T-cell (primary cell): ENCODE results near the gene CHMP5. TPM values are rescaled to one million over a fixed set of nuclear protein-coding genes. Genes with fewer than 3 reads are reported as not detected.

Source experiments
- ATAC-seq, 4 experiments: fragments of 200-7000 bp in 3 of 4; fragments of 150-1000 bp in 1 of 4; cut with Tn5 transposase; replicated peaks in 1 of 4; 1 replicate in 3 of 4; 2 replicates in 1 of 4; pipeline ENCODE4 v1.10.0; 2021; ENCODE audit warnings: moderate library complexity in 3 of 4, mild to moderate bottlenecking in 2 of 4, moderate number of reproducible peaks in 1 of 4
- CTCF ChIA-PET, 2 donors: fragments of 300-600 bp; sonication (Branson Sonifier 250); formaldehyde crosslinking; loops; one replicate each; lab custom pipeline; 2022; ENCODE audit warnings: antibody characterized with exemption in 2 of 2; lab: Charles Lee
- POLR2A ChIA-PET, 2 donors: fragments of 300-600 bp; sonication (Branson Sonifier 250); formaldehyde crosslinking; loops; one replicate each; lab custom pipeline; 2022; ENCODE audit warnings: antibody characterized with exemption in 2 of 2; lab: Charles Lee
- DNase-seq, 35 experiments: peaks; one replicate each; pipeline versions ENCODE4 v3.0.0 to v3.0.0-alpha.2; 2013 to 2023
- H3K27ac ChIP-seq: one replicate; pipeline ENCODE4 v1.5.1; 2013; ENCODE audit warnings: low read length
- H3K27me3 ChIP-seq, 2 experiments: replicated peaks in 1 of 2; 1 replicate in 1 of 2; 2 replicates in 1 of 2; pipeline versions ENCODE4 v1.6.1 to v1.7.0; 2013; ENCODE audit warnings: low read length in 1 of 2, mixed read lengths in 1 of 2; ENCODE audit not compliant: control insufficient read depth in 2 of 2, insufficient read depth in 2 of 2; ENCODE audit errors: extremely low read depth in 1 of 2
- H3K36me3 ChIP-seq, 2 donors: 1 replicate in 1 of 2; 2 replicates in 1 of 2; pipeline versions ENCODE4 v1.6.1 to v1.7.0; 2013; ENCODE audit warnings: low read length in 1 of 2; ENCODE audit not compliant: control insufficient read depth in 2 of 2, insufficient read depth in 1 of 2; ENCODE audit errors: extremely low read depth in 1 of 2
- H3K4me1 ChIP-seq, 2 experiments: 1 replicate in 1 of 2; 2 replicates in 1 of 2; pipeline versions ENCODE4 v1.6.1 to v1.7.0; 2013; ENCODE audit warnings: low read length in 2 of 2, mixed read lengths in 1 of 2; ENCODE audit not compliant: insufficient read depth in 2 of 2, control insufficient read depth in 1 of 2; ENCODE audit errors: extremely low read depth in 1 of 2
- H3K4me3 ChIP-seq, 2 donors: 1 replicate in 1 of 2; 2 replicates in 1 of 2; pipeline versions ENCODE4 v1.5.1 to v1.7.0; 2013; ENCODE audit warnings: mild to moderate bottlenecking in 2 of 2, low read length in 1 of 2, moderate library complexity in 1 of 2; ENCODE audit not compliant: control insufficient read depth in 1 of 2; ENCODE audit errors: extremely low read depth in 1 of 2
- H3K9me3 ChIP-seq: 2 replicates; pipeline ENCODE4 v1.7.0; 2013
- H3K27ac Mint-ChIP-seq, 2 donors: one replicate each; pipeline ENCODE4 v1.8.0; 2020 to 2021; ENCODE audit warnings: mild to moderate bottlenecking in 2 of 2, mixed read lengths in 2 of 2
- H3K27me3 Mint-ChIP-seq, 2 donors: one replicate each; pipeline ENCODE4 v1.8.0; 2021 to 2022; ENCODE audit warnings: mixed read lengths in 2 of 2
- H3K36me3 Mint-ChIP-seq: one replicate; pipeline ENCODE4 v1.8.0; 2021; ENCODE audit warnings: mixed read lengths
- H3K4me1 Mint-ChIP-seq, 3 donors: one replicate each; pipeline ENCODE4 v1.8.0; 2020 to 2022; ENCODE audit warnings: mixed read lengths in 3 of 3, mild to moderate bottlenecking in 1 of 3
- H3K4me3 Mint-ChIP-seq, 3 donors: one replicate each; pipeline ENCODE4 v1.8.0; 2020 to 2022; ENCODE audit warnings: mild to moderate bottlenecking in 3 of 3, mixed read lengths in 3 of 3, moderate library complexity in 3 of 3
- H3K9me3 Mint-ChIP-seq, 3 donors: one replicate each; pipeline ENCODE4 v1.8.0; 2020 to 2022; ENCODE audit warnings: mixed read lengths in 3 of 3
- WGBS: methylation state at CpG from one replicate; pipeline ENCODE4 v1.1.5; 2013; ENCODE audit warnings: missing lambda C conversion rate; ENCODE audit not compliant: insufficient coverage; 5-methylcytosine and 5-hydroxymethylcytosine counted together
- total RNA-seq, 35 experiments: library from RNA in 6 of 35; stranded (reverse) in 6 of 35; fragments of 120-200 nt in 1 of 35; gene quantifications; one replicate each; pipeline versions ENCODE4 v1.2.1 to v1.2.4 and lab custom pipeline; 2013 to 2026

The CHMP5 gene
- total RNA-seq, 5 donors from 2014 or later (not counting 1 experiment from before 2014, with no cell fraction given), result 20.5 to 32.1 (median 30.8) TPM

DNA sequence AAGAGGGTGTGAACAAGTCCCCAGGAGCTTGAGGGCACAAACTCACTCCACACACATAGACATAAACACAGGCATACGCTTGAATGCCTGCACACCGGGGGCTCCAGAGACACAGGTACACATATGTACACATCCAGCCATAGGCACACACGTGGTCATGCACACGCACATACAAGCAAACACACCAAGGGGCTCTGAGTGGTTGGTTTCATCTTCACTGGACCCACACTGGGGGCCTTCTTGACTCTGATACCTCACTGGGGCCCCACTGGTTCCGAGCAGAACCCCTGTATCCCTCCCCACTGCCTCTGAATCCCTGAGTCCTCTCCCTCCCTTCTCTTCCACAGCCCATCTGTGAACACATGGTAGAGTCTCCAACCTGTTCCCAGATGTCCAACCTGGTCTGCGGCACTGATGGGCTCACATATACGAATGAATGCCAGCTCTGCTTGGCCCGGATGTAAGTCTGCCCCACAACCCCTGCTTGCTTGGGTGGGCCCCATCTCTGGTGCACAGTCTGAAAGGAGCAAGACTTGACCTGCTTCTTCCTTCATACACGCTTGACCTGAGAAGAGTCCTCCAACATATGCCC is 18.5 kb upstream of the CHMP5 start:
- 91% methylated on average over 8 of the region's 9 CpGs for WGBS
- no peaks in the 10 kb centered on the region for H3K4me1 Mint-ChIP-seq
- POLR2A ChIA-PET, result no interaction called here
- H3K9me3 ChIP-seq, result no peaks in the 10 kb centered on the region
- H3K36me3 Mint-ChIP-seq, result peaks cover 11% of the 10 kb centered on the region
- H3K27me3 Mint-ChIP-seq, result no peaks in the 10 kb centered on the region
- CTCF ChIA-PET, result no interaction called here
- H3K36me3 ChIP-seq, result peaks cover 0 to 5% of the 10 kb centered on the region in 2 donors
- H3K9me3 Mint-ChIP-seq, result no peaks in the 10 kb centered on the region
- H3K27ac Mint-ChIP-seq, result no peak overlapping the region
- H3K4me1 ChIP-seq, result no peaks in the 10 kb centered on the region
- ATAC-seq (no peak), DNase-seq (no peak)
- H3K27me3 ChIP-seq, result peaks cover 0 to 3% of the 10 kb centered on the region in 2 experiments
- no peak overlapping the region for H3K4me3 Mint-ChIP-seq
- no peak overlapping the region for H3K27ac ChIP-seq
- H3K4me3 ChIP-seq, result no peak overlapping the region

- CTCF ChIA-PET, result no interaction called here
- WGBS, result 100% methylated on average over 2 of the region's 3 CpGs
- POLR2A ChIA-PET, result no interaction called here
- DNase-seq, result no peak
- no peak for ATAC-seq
- Mint-ChIP-seq H3K36me3 (peaks cover 17% of the 10 kb centered on the region), H3K27ac (no peak overlapping the region), H3K27me3 (no peaks in the 10 kb centered on the region), H3K9me3 (no peaks in the 10 kb centered on the region), H3K4me1 (no peaks in the 10 kb centered on the region), H3K4me3 (no peak overlapping the region)
- H3K4me1 ChIP-seq, result no peaks in the 10 kb centered on the region
- H3K27me3 ChIP-seq, result no peaks in the 10 kb centered on the region
- peaks cover 0 to 20% of the 10 kb centered on the region in 2 donors for H3K36me3 ChIP-seq
- H3K4me3 ChIP-seq, result no peak overlapping the region
- no peaks in the 10 kb centered on the region for H3K9me3 ChIP-seq
- H3K27ac ChIP-seq, result no peak overlapping the region
Measured at GRCh38 chr9:33248606-33249005, 16.2 kb upstream of the CHMP5 start.

DNA sequence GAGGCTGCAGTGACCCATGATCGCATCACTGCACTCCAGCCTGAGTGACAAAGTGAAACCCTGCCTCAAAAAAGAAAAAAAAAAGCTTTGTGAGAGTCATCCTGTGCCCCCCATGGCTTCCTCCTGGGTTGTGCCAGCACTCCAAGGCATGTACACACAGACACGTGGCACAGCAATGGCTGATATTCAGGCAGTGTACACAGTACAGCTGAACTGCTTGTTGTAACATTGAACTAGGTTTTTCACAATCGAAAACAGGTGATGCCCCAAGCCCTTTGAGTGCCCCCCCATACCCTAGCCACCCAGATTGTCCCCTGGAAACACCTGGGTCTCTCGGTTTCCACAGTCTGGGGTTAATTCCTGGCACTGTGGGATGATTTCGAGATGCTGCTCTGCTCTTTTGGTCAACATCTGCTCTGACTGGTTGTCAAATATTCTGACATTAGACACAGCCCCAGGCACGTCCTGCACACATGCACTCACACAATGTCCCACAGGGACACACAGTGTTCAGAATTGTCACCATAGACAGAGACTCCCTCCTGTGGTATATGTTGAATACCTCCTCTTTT is 15.7 kb upstream of the CHMP5 start:
- Histone ChIP-seq H3K27ac (no peak overlapping the region), H3K36me3 (peaks cover 0 to 24% of the 10 kb centered on the region in 2 donors), H3K4me1 (no peaks in the 10 kb centered on the region), H3K4me3 (no peak overlapping the region), H3K27me3 (no peaks in the 10 kb centered on the region), H3K9me3 (no peaks in the 10 kb centered on the region)
- H3K9me3 Mint-ChIP-seq, result no peaks in the 10 kb centered on the region
- peaks cover 17% of the 10 kb centered on the region for H3K36me3 Mint-ChIP-seq
- WGBS, result 80% methylated on average over 2 of the region's 6 CpGs
- no peaks in the 10 kb centered on the region for H3K4me1 Mint-ChIP-seq
- H3K27me3 Mint-ChIP-seq, result no peaks in the 10 kb centered on the region
- CTCF ChIA-PET, result no interaction called here
- no peak overlapping the region for H3K4me3 Mint-ChIP-seq
- POLR2A ChIA-PET, result no interaction called here
- no peak overlapping the region for H3K27ac Mint-ChIP-seq
- DNase-seq, result no peak
- no peak for ATAC-seq

GRCh38 chr9:33249983-33250382 is 14.9 kb upstream of the CHMP5 start:
- ATAC-seq, result no peak

DNA sequence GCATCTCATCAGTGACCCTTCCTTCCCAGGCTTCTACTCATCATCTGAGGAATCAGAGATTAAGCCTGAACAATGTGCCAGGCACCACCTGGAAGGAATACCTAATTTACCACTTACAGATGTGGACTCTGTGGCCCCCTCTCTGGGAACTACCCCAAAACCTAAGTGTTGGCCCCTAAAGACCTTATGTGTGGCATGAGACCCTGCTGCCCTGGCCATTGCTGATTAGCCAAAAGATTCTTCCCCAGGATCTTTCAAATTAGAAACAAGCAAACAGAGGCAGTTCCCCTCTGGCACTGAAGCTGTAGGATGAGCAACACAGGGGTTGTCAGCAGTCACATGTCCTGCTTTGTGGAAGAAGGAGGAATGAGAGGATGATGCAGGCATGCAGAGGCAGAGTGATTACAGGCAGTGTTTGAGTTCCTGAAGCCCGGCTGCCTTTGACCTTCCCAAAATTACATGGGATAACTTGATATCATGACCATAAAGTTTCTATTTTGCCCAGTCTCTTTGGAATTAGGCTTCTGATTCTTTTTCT is 14.3 kb upstream of the CHMP5 start:
- Histone ChIP-seq H3K9me3 (no peaks in the 10 kb centered on the region), H3K4me1 (no peaks in the 10 kb centered on the region), H3K36me3 (peaks cover 0 to 38% of the 10 kb centered on the region in 2 donors), H3K27me3 (no peaks in the 10 kb centered on the region), H3K27ac (no peak overlapping the region), H3K4me3 (no peak overlapping the region)
- Mint-ChIP-seq H3K4me1 (no peaks in the 10 kb centered on the region), H3K9me3 (no peaks in the 10 kb centered on the region), H3K4me3 (no peak overlapping the region), H3K27me3 (no peaks in the 10 kb centered on the region), H3K27ac (no peak overlapping the region), H3K36me3 (peaks cover 24% of the 10 kb centered on the region)
- CTCF ChIA-PET, result no interaction called here
- WGBS, result no CpG with 5 or more reads among the region's 1 CpG
- ATAC-seq (no peak), DNase-seq (no peak)
- POLR2A ChIA-PET, result no interaction called here

More at GRCh38 chr9:33249983-33250382, 14.9 kb upstream of the CHMP5 start:
- Histone ChIP-seq H3K27me3 (no peaks in the 10 kb centered on the region), H3K36me3 (peaks cover 0 to 32% of the 10 kb centered on the region in 2 donors), H3K27ac (no peak overlapping the region), H3K9me3 (no peaks in the 10 kb centered on the region), H3K4me1 (no peaks in the 10 kb centered on the region), H3K4me3 (no peak overlapping the region)
- ChIA-PET POLR2A (no interaction called here), CTCF (no interaction called here)
- Mint-ChIP-seq H3K36me3 (peaks cover 23% of the 10 kb centered on the region), H3K4me3 (no peak overlapping the region), H3K9me3 (no peaks in the 10 kb centered on the region), H3K27me3 (no peaks in the 10 kb centered on the region), H3K4me1 (no peaks in the 10 kb centered on the region), H3K27ac (no peak overlapping the region)
- no peak for DNase-seq
- 88% methylated on average over 1 of the region's 2 CpGs for WGBS

- Mint-ChIP-seq H3K4me1 (peaks cover 0 to 8% (median 1%) of the 10 kb centered on the region in 3 donors), H3K4me3 (no peak overlapping the region), H3K9me3 (no peaks in the 10 kb centered on the region), H3K27me3 (no peaks in the 10 kb centered on the region), H3K36me3 (peaks cover 37% of the 10 kb centered on the region), H3K27ac (no peak overlapping the region)
- Histone ChIP-seq H3K27ac (no peak overlapping the region), H3K36me3 (peaks cover 0 to 65% of the 10 kb centered on the region in 2 donors), H3K9me3 (no peaks in the 10 kb centered on the region), H3K4me3 (no peak overlapping the region), H3K27me3 (no peaks in the 10 kb centered on the region), H3K4me1 (no peaks in the 10 kb centered on the region)
- DNase-seq, result no peak
- CTCF ChIA-PET, result interaction anchor here in 1 of 2 donors (0.6 kb wide), 1 partner anchor 126 kb away, joined by 5 read pairs; no protein-coding TSS in a partner anchor
- POLR2A ChIA-PET, result interaction anchor here in 1 of 2 donors (0.6 kb wide), 1 partner anchor 190 kb away, joined by 6 read pairs; no protein-coding TSS in a partner anchor
- 100% methylated on average over 3 of the region's 4 CpGs for WGBS
- ATAC-seq, result no peak
Measured at GRCh38 chr9:33254211-33254610, 10.6 kb upstream of the CHMP5 start.
